ENCODE data around the gene RCBTB1.
A peak's percentile ranks its signal among the peaks of the same experiment; 100 is the strongest.
"Not testable (repeated sequence)": the region's sequence is repeated elsewhere in the genome, so short reads cannot be mapped to it uniquely, and the experiment has no call there.

Gene RCBTB1

GRCh38 chr13:49596221-49596620, 10.9 kb upstream of the RCBTB1 start:
- H3K36me3 ChIP-seq (ENCODE audit: control insufficient read depth, insufficient read depth, low read length) = no peaks in the 10 kb centered on the region
- TF ChIP-seq, protein P1, sequence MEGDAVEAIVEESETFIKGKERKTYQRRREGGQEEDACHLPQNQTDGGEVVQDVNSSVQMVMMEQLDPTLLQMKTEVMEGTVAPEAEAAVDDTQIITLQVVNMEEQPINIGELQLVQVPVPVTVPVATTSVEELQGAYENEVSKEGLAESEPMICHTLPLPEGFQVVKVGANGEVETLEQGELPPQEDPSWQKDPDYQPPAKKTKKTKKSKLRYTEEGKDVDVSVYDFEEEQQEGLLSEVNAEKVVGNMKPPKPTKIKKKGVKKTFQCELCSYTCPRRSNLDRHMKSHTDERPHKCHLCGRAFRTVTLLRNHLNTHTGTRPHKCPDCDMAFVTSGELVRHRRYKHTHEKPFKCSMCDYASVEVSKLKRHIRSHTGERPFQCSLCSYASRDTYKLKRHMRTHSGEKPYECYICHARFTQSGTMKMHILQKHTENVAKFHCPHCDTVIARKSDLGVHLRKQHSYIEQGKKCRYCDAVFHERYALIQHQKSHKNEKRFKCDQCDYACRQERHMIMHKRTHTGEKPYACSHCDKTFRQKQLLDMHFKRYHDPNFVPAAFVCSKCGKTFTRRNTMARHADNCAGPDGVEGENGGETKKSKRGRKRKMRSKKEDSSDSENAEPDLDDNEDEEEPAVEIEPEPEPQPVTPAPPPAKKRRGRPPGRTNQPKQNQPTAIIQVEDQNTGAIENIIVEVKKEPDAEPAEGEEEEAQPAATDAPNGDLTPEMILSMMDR (IDR thresholded peaks at IDR 0.05; ENCODE audit: insufficient read depth, low read length, poor library complexity, severe bottlenecking) = no peak
- H3K4me3 ChIP-seq (replicated peaks; ENCODE audit: low read depth, low read length) = no peak overlapping the region
- no peak for DNase-seq (ENCODE audit: extremely low read depth, insufficient read length)
- H3K27me3 ChIP-seq (replicated peaks; ENCODE audit: control insufficient read depth, insufficient read depth, low read length) = no peaks in the 10 kb centered on the region

GRCh38 chr13:49594576-49594975, 9.2 kb upstream of the RCBTB1 start:
- no peak overlapping the region for H3K4me3 ChIP-seq (replicated peaks; ENCODE audit: low read depth, low read length)
- no peaks in the 10 kb centered on the region for H3K27me3 ChIP-seq (replicated peaks; ENCODE audit: control insufficient read depth, insufficient read depth, low read length)
- no peak for DNase-seq (ENCODE audit: extremely low read depth, insufficient read length)
- TF ChIP-seq, protein P1 (IDR thresholded peaks at IDR 0.05; ENCODE audit: insufficient read depth, low read length, poor library complexity, severe bottlenecking) = no peak
- H3K36me3 ChIP-seq (ENCODE audit: control insufficient read depth, insufficient read depth, low read length) = no peaks in the 10 kb centered on the region

GRCh38 chr13:49593876-49594275, 8.5 kb upstream of the RCBTB1 start:
- H3K27me3 ChIP-seq (replicated peaks; ENCODE audit: control insufficient read depth, insufficient read depth, low read length); H3K4me3 ChIP-seq (replicated peaks; ENCODE audit: low read depth, low read length); DNase-seq (ENCODE audit: extremely low read depth, insufficient read length); H3K36me3 ChIP-seq (ENCODE audit: control insufficient read depth, insufficient read depth, low read length): not testable (repeated sequence)

DNA sequence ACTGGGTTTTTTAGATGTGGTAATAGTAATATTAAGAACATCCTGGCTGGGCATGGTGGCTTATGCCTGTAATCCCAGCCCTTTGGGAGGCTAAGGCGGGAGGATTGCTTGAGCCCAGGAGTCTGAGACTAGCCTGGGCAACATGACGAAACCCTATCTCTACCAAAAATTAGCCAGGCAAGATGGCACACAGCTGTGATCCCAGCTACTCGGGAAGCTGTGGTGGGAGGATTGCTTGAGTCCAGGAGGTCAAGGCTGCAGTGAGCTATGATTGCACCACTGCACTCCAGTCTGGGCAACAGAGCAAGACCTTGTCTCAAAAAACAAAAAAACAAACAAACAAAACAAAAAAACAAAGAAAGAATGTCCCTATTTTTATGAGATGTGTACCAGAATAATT, 5.4 kb upstream of the RCBTB1 start:
- H3K27me3 ChIP-seq (replicated peaks; ENCODE audit: control insufficient read depth, insufficient read depth, low read length); H3K36me3 ChIP-seq (ENCODE audit: control insufficient read depth, insufficient read depth, low read length); DNase-seq (ENCODE audit: extremely low read depth, insufficient read length); H3K4me3 ChIP-seq (replicated peaks; ENCODE audit: low read depth, low read length): not testable (repeated sequence)

GRCh38 chr13:49587311-49587847, 2.0 kb upstream of the RCBTB1 start:
- no peak for DNase-seq (ENCODE audit: extremely low read depth, insufficient read length)
- TF ChIP-seq, protein P1 (IDR thresholded peaks at IDR 0.05; ENCODE audit: insufficient read depth, low read length, poor library complexity, severe bottlenecking) = no peak
- Histone ChIP-seq H3K36me3 (ENCODE audit: control insufficient read depth, insufficient read depth, low read length) (no peaks in the 10 kb centered on the region), H3K27me3 (replicated peaks; ENCODE audit: control insufficient read depth, insufficient read depth, low read length) (no peaks in the 10 kb centered on the region), H3K4me3 (replicated peaks; ENCODE audit: low read depth, low read length) (no peak overlapping the region)

GRCh38 chr13:49586717-49587116, 1.4 kb upstream of the RCBTB1 start:
- Histone ChIP-seq H3K36me3 (ENCODE audit: control insufficient read depth, insufficient read depth, low read length) (no peaks in the 10 kb centered on the region), H3K4me3 (replicated peaks; ENCODE audit: low read depth, low read length) (no peak overlapping the region), H3K27me3 (replicated peaks; ENCODE audit: control insufficient read depth, insufficient read depth, low read length) (no peaks in the 10 kb centered on the region)
- no peak for DNase-seq (ENCODE audit: extremely low read depth, insufficient read length)
- TF ChIP-seq, protein P1 (IDR thresholded peaks at IDR 0.05; ENCODE audit: insufficient read depth, low read length, poor library complexity, severe bottlenecking) = no peak

DNA sequence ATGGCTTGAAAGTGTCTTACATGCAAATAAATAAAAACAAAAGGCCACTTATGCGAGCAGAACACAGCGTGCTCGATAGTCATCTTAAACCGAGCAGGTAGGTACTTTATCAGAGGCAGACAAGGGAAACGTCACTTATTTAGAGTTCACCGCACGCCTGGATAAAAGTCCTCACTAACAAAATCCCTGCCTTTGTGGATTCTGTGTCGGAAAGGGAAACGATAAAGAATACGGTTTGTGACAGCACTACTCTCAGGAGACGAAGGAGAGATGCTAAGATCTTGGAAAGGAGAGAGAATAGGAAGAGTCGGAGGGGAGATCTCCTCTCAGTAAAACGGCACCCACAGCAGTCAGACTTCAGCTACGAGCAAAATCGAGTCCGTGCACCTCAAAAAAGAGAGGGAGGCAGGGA, 581 bp downstream of the RCBTB1 start:
- TF ChIP-seq, protein P1 (IDR thresholded peaks at IDR 0.05; ENCODE audit: insufficient read depth, low read length, poor library complexity, severe bottlenecking) = no peak

More for the DNA sequence above, 581 bp downstream of the RCBTB1 start:
- H3K36me3 ChIP-seq (ENCODE audit: control insufficient read depth, insufficient read depth, low read length) = no peaks in the 10 kb centered on the region
- peak overlapping the region; percentile 93 for H3K4me3 ChIP-seq (replicated peaks; ENCODE audit: low read depth, low read length)
- no peak for DNase-seq (ENCODE audit: extremely low read depth, insufficient read length)
- H3K27me3 ChIP-seq (replicated peaks; ENCODE audit: control insufficient read depth, insufficient read depth, low read length) = no peaks in the 10 kb centered on the region

All from GM06990 (cell line).